Fibroblast of skin of right quadriceps (primary cell): ENCODE data around the gene PGAM5.
A peak's percentile ranks its signal among the peaks of the same experiment; 100 is the strongest.
"Not testable (repeated sequence)": the region's sequence is repeated elsewhere in the genome, so short reads cannot be mapped to it uniquely, and the experiment has no call there.

Source experiments
- DNase-seq: peaks from one replicate; pipeline ENCODE4 v3.0.0-alpha.2; 2013

The PGAM5 gene

GRCh38 chr12:132754160-132754932 lies 43.7 kb downstream of the PGAM5 start:
- DNase-seq, result no peak

DNA sequence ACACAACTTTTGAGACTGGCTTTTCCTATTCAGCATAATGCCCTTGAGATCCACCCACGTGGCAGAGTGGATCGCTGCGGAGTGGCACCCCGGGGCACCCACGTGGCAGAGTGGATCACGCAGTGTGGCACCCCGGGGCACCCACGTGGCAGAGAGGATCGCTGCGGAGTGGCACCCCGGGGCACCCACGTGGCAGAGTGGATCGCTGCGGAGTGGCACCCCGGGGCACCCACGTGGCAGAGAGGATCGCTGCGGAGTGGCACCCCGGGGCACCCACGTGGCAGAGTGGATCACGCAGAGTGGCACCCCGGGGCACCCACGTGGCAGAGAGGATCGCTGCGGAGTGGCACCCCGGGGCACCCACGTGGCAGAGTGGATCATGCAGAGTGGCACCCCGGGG lies 48.2 kb downstream of the PGAM5 start:
- DNase-seq, result not testable (repeated sequence)

DNA sequence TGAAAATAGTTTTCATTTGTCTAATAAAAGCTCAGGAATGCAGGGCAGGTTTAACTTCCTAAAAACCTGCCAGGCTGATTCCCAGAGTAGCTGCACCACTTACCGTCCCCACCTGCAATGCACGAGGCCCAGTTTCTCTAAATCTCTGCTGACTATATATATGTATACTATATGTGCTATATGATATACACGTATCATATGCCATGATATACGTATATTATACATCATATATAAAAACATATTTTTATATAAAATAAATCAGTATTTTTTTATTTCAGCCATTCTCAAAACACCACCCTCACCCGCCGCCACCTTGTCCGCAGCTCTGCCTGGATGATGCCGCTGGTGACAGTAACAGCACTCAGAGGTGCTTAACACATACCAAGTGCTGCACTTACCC lies 48.7 kb downstream of the PGAM5 start:
- DNase-seq, result no peak

- DNase-seq, result peak; percentile 73
Measured at GRCh38 chr12:132761032-132761920, 50.6 kb downstream of the PGAM5 start, which contains the start of gene ANKLE2. TSS of gene ANKLE2 (minus strand) at chr12:132761832. CDS start at chr12:132761798, 34 bp downstream.

- peak; percentile 91 for DNase-seq
Measured at GRCh38 chr12:132761921-132762583, 51.4 kb downstream of the PGAM5 start.

DNA sequence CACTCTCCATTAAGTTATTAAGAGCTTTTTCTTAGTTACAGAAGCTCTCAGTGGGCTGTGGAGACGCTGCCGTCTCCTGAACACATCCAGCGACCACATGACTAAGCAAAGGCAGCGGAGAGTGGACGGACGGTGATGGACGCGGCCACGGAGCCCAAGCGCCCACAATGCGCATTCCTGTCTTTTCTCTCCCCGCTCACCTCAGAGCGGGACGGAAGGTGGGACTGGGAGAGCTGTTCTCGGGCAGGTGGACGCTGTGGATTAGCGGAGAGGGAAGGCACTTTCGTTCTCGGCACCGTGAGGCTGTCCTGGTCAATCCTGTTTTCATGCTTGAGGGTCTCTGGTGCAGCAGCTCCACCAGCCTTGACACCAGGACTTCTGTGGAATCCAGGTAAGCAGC lies 53.6 kb downstream of the PGAM5 start:
- no peak for DNase-seq

DNA sequence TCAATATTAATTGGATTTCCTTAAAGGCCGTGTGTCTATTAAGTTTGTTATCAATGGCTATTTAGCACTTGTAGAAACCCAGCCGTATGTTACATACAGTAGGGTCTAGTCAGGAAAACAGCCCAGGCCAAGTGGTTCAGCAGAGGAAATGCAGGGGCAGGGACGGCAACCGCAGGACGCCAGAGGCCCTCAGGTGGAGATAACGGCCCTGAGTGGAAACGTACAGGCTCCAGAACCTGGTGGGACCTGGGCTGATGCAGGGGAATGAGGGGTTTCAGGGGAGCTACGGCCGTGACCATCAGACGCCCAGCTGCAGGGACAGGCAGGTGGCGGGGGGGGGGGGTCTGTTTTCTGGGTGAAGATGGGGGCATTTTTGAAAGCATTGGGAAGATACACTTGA lies 54.7 kb downstream of the PGAM5 start:
- DNase-seq, result no peak

DNA sequence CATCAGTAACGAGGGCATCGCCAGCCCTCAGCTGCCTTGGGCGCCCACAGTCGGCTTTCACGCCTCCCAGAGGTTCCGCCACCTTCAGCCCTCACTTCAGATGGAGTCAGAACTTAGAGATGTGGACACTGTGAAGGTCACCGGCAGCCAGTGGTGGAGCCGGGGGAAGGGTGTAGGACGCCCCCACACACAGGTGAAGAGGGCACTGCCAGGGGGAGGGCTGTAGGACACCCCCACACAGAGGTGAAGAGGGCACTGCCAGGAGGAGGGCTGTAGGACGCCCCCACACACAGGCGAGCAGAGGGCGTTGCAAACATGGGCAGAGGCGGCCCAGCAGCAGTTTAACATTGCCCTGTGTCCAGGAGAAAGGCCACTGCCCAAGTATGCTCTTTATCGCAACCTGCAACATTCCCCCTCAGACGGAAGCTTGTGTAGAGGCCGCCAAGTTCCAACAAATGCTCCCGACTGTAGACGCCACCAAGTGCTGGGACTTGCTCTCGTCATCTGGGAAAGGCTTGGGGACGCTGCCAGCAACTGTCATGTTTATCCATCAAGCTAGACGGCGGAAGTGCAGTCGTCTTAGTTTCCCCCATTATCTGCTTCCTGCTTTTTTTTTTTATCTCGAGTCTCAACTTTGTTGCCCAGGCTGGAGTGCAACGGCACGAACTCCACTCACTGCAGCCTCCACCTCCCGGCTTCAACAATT lies 55.9 kb downstream of the PGAM5 start:
- DNase-seq, result peak; percentile 20

DNA sequence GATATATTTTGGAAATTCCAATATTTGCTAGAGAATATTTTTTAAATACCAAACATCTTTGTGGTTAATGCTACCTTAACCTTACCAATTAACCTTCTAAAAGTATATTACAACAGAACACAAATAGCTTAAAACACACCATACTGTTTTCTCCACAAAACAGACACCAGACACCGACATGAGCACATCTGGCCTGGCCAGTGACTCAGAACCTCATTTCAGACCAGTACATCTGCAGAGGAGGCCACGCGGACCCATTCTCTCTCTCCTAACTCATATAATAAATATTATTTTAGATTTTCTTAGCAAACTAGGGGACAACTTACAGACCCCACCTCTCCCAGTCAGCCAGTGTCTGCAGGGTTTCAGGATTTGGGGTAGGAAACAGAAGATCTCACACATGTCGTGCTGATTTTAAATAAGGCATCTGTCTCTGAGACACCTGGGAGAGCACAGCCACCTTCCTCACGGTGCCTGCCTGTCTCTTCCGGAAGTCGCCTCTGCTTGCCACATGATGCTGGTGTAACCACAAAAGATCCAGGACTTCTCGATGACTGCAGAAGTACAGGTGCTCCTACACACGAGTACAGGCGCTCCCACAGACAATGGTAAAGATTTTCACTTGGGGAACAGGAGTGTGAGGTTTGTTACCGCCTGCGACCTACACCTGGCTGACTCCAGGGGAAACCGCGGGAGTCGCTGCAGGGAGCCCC lies 60.6 kb downstream of the PGAM5 start:
- DNase-seq, result no peak
